IgD-negative memory B cell (primary cell): ENCODE measurements around the gene COL9A3. TPM values are rescaled to one million over a fixed set of nuclear protein-coding genes. Genes with fewer than 3 reads are reported as not detected.
A peak's percentile ranks its signal among the peaks of the same experiment; 100 is the strongest.

Experiments used
- H3K27ac Mint-ChIP-seq, 3 donors: one replicate each; pipeline ENCODE4 v1.8.0; 2020 to 2022; ENCODE audit warnings: mild to moderate bottlenecking in 3 of 3, mixed read lengths in 3 of 3, moderate library complexity in 1 of 3
- H3K27me3 Mint-ChIP-seq: one replicate; pipeline ENCODE4 v1.8.0; 2021; ENCODE audit warnings: mixed read lengths
- H3K36me3 Mint-ChIP-seq: one replicate; pipeline ENCODE4 v1.8.0; 2020; ENCODE audit warnings: mild to moderate bottlenecking, mixed read lengths
- H3K4me1 Mint-ChIP-seq, 3 donors: one replicate each; pipeline ENCODE4 v1.8.0; 2020 to 2022; ENCODE audit warnings: mixed read lengths in 3 of 3, mild to moderate bottlenecking in 1 of 3
- H3K4me3 Mint-ChIP-seq, 4 donors: one replicate each; pipeline ENCODE4 v1.8.0; 2020 to 2022; ENCODE audit warnings: mild to moderate bottlenecking in 4 of 4, mixed read lengths in 4 of 4, moderate library complexity in 3 of 4
- H3K9me3 Mint-ChIP-seq, 3 donors: one replicate each; pipeline ENCODE4 v1.8.0; 2020 to 2021; ENCODE audit warnings: mixed read lengths in 3 of 3, mild to moderate bottlenecking in 1 of 3
- polyA plus RNA-seq: library from polyadenylated mRNA; unstranded; fragments of 300-500 nt; fragmentation: Illumina TruSeq; gene quantifications from one replicate; pipeline ENCODE4 v1.2.3, GENCODE V29; 2021

COL9A3 gene
- polyA plus RNA-seq, 1 donor from 2014 or later, result 11.9 TPM

- Mint-ChIP-seq H3K27ac (no peak overlapping the region), H3K9me3 (no peaks in the 10 kb centered on the region), H3K36me3 (no peaks in the 10 kb centered on the region), H3K4me3 (no peak overlapping the region), H3K4me1 (peaks cover 0 to 11% (median 11%) of the 10 kb centered on the region in 3 donors), H3K27me3 (peaks cover 27% of the 10 kb centered on the region)
Observed at GRCh38 chr20:62818592-62819493, 2.0 kb downstream of the COL9A3 start.

- Mint-ChIP-seq H3K4me3 (peak overlapping the region in 1 of 4 donors; percentile 8), H3K9me3 (no peaks in the 10 kb centered on the region), H3K4me1 (peaks cover 0 to 9% (median 9%) of the 10 kb centered on the region in 3 donors), H3K27me3 (peaks cover 25% of the 10 kb centered on the region), H3K36me3 (no peaks in the 10 kb centered on the region), H3K27ac (no peak overlapping the region)
Observed at GRCh38 chr20:62819494-62820174, 2.8 kb downstream of the COL9A3 start.

- no peaks in the 10 kb centered on the region for H3K9me3 Mint-ChIP-seq
- peaks cover 0 to 7% (median 6%) of the 10 kb centered on the region in 3 donors for H3K4me1 Mint-ChIP-seq
- H3K4me3 Mint-ChIP-seq, result no peak overlapping the region
- H3K36me3 Mint-ChIP-seq, result no peaks in the 10 kb centered on the region
- no peak overlapping the region for H3K27ac Mint-ChIP-seq
- peaks cover 20% of the 10 kb centered on the region for H3K27me3 Mint-ChIP-seq
Observed at GRCh38 chr20:62820208-62820961, 3.5 kb downstream of the COL9A3 start.

- H3K4me3 Mint-ChIP-seq, result no peak overlapping the region
- H3K27ac Mint-ChIP-seq, result no peak overlapping the region
- no peaks in the 10 kb centered on the region for H3K9me3 Mint-ChIP-seq
- H3K4me1 Mint-ChIP-seq, result peaks cover 0 to 4% (median 2%) of the 10 kb centered on the region in 3 donors
- H3K27me3 Mint-ChIP-seq, result peaks cover 12% of the 10 kb centered on the region
- H3K36me3 Mint-ChIP-seq, result no peaks in the 10 kb centered on the region
Observed at GRCh38 chr20:62820962-62821725, 4.3 kb downstream of the COL9A3 start.

- Mint-ChIP-seq H3K27ac (no peak overlapping the region), H3K4me1 (peaks cover 0 to 4% (median 0%) of the 10 kb centered on the region in 3 donors), H3K27me3 (peaks cover 9% of the 10 kb centered on the region), H3K36me3 (no peaks in the 10 kb centered on the region), H3K4me3 (no peak overlapping the region), H3K9me3 (no peaks in the 10 kb centered on the region)
Observed at GRCh38 chr20:62821726-62822210, 4.9 kb downstream of the COL9A3 start.

GRCh38 chr20:62822239-62822787 is 5.5 kb downstream of the COL9A3 start:
- peaks cover 0 to 4% (median 0%) of the 10 kb centered on the region in 3 donors for H3K4me1 Mint-ChIP-seq
- H3K27ac Mint-ChIP-seq, result peak overlapping the region in 1 of 3 donors; percentile 80
- H3K36me3 Mint-ChIP-seq, result no peaks in the 10 kb centered on the region
- peaks cover 9% of the 10 kb centered on the region for H3K27me3 Mint-ChIP-seq
- no peak overlapping the region for H3K4me3 Mint-ChIP-seq
- no peaks in the 10 kb centered on the region for H3K9me3 Mint-ChIP-seq

GRCh38 chr20:62822788-62823651 is 6.2 kb downstream of the COL9A3 start:
- Mint-ChIP-seq H3K4me3 (peak overlapping the region in 3 of 4 donors; percentile 55 to 83 (median 66)), H3K4me1 (peaks cover 0 to 4% (median 0%) of the 10 kb centered on the region in 3 donors), H3K27me3 (peaks cover 9% of the 10 kb centered on the region), H3K27ac (peak overlapping the region in 2 of 3 donors; percentile 27 to 80), H3K9me3 (no peaks in the 10 kb centered on the region), H3K36me3 (no peaks in the 10 kb centered on the region)

- H3K4me1 Mint-ChIP-seq, result peaks cover 0 to 4% (median 0%) of the 10 kb centered on the region in 3 donors
- H3K4me3 Mint-ChIP-seq, result no peak overlapping the region
Observed at GRCh38 chr20:62823688-62824475, 7.0 kb downstream of the COL9A3 start.

GRCh38 chr20:62824476-62825332 is 7.9 kb downstream of the COL9A3 start:
- peak overlapping the region in 1 of 3 donors; percentile 46 for H3K27ac Mint-ChIP-seq
- H3K27me3 Mint-ChIP-seq, result peaks cover 4% of the 10 kb centered on the region
- peak overlapping the region in 2 of 4 donors; percentile 67 to 83 for H3K4me3 Mint-ChIP-seq
- no peaks in the 10 kb centered on the region for H3K9me3 Mint-ChIP-seq
- H3K4me1 Mint-ChIP-seq, result peaks cover 0 to 4% (median 0%) of the 10 kb centered on the region in 3 donors
- H3K36me3 Mint-ChIP-seq, result no peaks in the 10 kb centered on the region

More at GRCh38 chr20:62823688-62824475, 7.0 kb downstream of the COL9A3 start:
- H3K27ac Mint-ChIP-seq, result peak overlapping the region in 1 of 3 donors; percentile 27
- H3K36me3 Mint-ChIP-seq, result no peaks in the 10 kb centered on the region
- H3K9me3 Mint-ChIP-seq, result no peaks in the 10 kb centered on the region
- peaks cover 4% of the 10 kb centered on the region for H3K27me3 Mint-ChIP-seq

GRCh38 chr20:62825333-62825985 is 8.6 kb downstream of the COL9A3 start:
- Mint-ChIP-seq H3K27me3 (peaks cover 2% of the 10 kb centered on the region), H3K4me3 (peak overlapping the region in 2 of 4 donors; percentile 16 to 71), H3K36me3 (no peaks in the 10 kb centered on the region), H3K4me1 (peaks cover 0 to 4% (median 0%) of the 10 kb centered on the region in 3 donors), H3K27ac (peak overlapping the region in 1 of 3 donors; percentile 46), H3K9me3 (no peaks in the 10 kb centered on the region)

GRCh38 chr20:62825986-62826645 is 9.3 kb downstream of the COL9A3 start:
- Mint-ChIP-seq H3K4me1 (peaks cover 0 to 4% (median 0%) of the 10 kb centered on the region in 3 donors), H3K27me3 (peaks cover 2% of the 10 kb centered on the region), H3K9me3 (no peaks in the 10 kb centered on the region), H3K4me3 (peak overlapping the region in 2 of 4 donors; percentile 9 to 54), H3K27ac (no peak overlapping the region), H3K36me3 (no peaks in the 10 kb centered on the region)
